ENCODE measurements around the gene CYFIP1. TPM values are rescaled to one million over a fixed set of nuclear protein-coding genes. Genes with fewer than 3 reads are reported as not detected.

The CYFIP1 gene
- total RNA-seq, 1 donor from 2014 or later, result 46.0 TPM

DNA sequence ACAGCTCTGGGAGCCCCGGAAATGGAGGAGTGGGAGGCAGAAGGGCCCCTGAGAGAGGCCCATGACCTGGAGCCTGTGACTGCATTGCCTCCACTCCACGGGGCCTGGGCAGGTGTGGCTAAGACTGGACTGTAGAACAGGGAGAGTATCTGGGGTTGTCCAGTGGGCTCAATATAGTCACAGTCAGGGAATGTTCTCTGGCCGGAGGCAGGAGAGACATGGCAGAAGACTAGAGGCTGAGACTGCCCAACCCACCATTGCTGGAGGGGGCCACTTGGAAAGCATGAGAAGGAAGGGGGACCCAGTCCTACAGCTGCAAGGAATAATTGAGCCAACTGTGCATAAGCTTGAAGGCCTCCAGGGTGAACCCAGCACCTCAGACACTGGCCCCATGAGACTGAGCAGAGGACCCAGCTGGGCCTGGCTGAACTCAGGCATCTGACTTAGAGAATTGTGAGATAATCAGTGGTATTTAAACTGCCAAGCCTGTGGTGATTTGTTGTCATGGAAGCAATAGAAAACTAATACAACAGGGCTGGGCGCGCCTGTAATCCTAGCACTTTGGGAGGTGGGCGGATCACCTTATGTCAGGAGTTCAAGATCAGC lies 108.6 kb downstream of the CYFIP1 start:
- ATAC-seq, result no peak
- DNase-seq (ENCODE audit: low spot score), result no peak

DNA sequence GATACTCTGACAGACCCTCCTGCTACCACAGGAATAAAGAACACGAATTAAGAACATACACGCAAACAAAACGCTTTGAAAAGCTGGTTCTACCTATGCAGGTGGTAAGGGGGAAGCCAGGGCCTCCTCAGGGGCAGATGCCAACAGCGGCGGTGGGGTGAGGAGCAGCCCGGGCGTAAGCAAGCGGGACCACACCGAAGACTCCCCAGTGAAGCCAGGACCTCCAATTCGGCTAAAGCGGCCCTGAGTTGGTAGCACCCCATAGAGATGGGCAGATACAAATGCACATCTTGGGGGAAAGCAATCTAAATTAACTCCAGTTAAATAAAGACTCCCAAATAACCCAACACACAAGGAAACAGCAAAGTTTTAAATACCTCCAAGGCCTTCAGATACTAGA lies 109.3 kb downstream of the CYFIP1 start:
- DNase-seq (ENCODE audit: low spot score) (no peak), ATAC-seq (no peak)

DNA sequence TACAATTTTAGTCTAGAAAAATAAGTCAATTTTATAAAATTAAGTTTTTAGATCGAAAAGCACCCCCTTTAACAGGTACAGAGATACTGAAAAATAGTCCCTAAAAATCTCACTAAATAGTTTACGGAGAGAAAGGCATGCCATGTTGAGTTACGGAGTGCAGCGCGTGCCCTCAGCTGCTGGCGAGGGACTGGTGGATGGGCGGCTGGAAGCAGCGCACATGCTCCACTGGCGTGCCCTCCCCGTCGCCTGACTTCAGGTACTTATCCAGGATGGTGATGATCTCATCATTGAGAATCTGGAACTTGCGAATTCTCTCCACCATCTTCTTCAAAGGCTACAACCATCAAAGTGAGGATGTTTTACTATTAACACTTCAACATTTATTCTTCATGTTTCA lies 110.3 kb downstream of the CYFIP1 start:
- ATAC-seq (no peak), DNase-seq (ENCODE audit: low spot score) (no peak)

DNA sequence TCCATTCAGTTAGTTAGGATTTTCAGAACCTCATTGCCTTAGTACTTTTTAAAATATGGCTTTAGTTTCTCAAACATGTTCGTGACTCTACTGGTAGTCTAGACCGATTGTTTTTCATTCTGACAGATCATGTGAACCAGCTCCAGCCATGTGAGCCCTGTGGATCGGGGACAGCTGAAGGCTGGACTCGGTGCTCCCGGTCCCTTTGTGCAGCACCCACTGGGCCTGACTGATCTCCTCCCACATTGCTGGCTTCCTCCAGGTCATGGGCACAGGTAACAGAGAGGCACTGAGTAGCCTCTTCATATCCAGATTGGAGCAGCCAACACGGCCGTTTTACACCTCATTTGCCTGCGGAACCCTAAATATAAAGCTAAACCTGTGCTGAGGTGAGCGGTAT lies 111.2 kb downstream of the CYFIP1 start:
- DNase-seq (ENCODE audit: low spot score) (no peak), ATAC-seq (no peak)

DNA sequence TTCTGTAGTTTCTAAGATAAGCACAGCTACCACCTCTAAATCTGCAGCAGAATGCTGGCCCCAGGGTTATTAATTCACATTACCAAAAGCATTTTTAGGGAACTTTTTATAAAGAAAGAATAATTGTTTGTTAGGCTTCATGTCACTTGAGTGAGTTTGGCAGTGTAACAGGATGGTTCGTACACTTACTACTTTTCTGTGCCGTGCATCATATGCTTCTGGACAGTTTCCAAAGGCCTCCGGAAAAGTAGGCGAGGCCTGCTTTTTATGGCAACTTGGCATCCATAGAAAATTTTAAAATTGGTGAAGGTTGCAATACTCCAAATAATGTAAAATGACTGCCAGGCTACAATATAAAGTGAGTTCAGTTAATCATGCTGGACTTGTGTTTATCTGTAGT lies 111.7 kb downstream of the CYFIP1 start:
- ATAC-seq (no peak), DNase-seq (ENCODE audit: low spot score) (no peak)

DNA sequence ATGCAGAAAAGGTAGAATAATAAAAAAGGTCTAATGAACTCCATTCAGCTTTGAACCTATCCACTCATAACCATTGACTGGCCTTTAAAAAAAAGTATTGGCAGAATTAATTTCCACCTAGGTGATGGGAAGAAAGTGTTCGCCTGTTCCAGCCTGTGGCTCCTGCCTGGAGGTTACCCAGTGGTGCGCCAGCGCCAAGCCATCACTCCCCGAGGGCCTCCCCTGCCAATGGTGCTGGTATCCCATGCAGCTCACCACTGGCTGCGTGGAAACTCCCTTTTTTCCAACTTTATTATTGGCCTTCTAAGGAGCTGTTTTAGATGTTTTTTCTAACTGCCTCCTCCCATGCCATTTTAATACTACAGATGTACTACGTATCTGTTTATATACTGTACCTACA lies 112.3 kb downstream of the CYFIP1 start:
- peak; percentile 13 for ATAC-seq
- DNase-seq (ENCODE audit: low spot score), result no peak

GRCh38 chr15:22866079-22866478 lies 114.1 kb downstream of the CYFIP1 start:
- no peak for DNase-seq (ENCODE audit: low spot score)
- no peak for ATAC-seq

GRCh38 chr15:22863356-22863755 lies 116.8 kb downstream of the CYFIP1 start:
- DNase-seq (ENCODE audit: low spot score), result no peak
- peak; percentile 58 for ATAC-seq

GRCh38 chr15:22861161-22861560 lies 119.0 kb downstream of the CYFIP1 start:
- no peak for DNase-seq (ENCODE audit: low spot score)
- no peak for ATAC-seq

GRCh38 chr15:22856659-22857058 lies 123.5 kb downstream of the CYFIP1 start:
- ATAC-seq (no peak), DNase-seq (ENCODE audit: low spot score) (no peak)

- ATAC-seq (no peak), DNase-seq (ENCODE audit: low spot score) (no peak)
Observed at GRCh38 chr15:22855791-22856190, 124.4 kb downstream of the CYFIP1 start.

DNA sequence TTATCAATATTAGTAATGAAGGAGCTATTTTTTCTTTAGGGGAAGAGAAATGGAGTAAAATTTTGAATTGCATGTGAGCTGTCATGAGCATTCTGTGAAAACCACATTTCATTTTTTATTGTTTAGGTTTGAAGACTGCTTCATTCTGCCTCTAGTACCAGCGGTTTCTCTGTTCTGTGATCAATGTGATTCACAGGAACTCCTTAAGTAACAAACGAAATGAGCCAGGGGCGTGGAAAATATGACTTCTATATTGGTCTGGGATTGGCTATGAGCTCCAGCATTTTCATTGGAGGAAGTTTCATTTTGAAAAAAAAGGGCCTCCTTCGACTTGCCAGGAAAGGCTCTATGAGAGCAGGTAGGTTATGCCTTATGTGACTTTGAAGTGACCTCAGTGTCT lies 128.7 kb downstream of the CYFIP1 start:
- ATAC-seq (no peak), DNase-seq (ENCODE audit: low spot score) (no peak)

DNA sequence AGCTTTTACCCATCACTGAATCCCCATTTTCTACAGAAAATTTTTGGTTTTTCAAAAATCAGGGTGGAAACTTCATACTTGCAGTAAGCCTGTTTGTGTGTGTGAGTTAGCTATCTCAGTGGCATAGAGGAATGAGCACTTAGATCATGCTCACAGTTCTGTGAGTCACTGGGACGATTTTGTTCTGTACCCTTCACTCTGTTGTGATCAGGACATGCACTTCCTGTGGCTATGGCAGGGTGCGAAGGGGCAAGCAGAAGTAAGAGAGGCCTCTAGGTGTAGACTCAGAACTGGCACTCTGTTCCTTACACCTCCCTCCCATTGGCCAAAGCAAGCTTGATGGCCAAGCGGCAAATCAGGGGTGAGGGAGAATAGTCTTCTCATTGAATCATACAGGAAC lies 130.1 kb downstream of the CYFIP1 start:
- no peak for DNase-seq (ENCODE audit: low spot score)
- ATAC-seq, result no peak

DNA sequence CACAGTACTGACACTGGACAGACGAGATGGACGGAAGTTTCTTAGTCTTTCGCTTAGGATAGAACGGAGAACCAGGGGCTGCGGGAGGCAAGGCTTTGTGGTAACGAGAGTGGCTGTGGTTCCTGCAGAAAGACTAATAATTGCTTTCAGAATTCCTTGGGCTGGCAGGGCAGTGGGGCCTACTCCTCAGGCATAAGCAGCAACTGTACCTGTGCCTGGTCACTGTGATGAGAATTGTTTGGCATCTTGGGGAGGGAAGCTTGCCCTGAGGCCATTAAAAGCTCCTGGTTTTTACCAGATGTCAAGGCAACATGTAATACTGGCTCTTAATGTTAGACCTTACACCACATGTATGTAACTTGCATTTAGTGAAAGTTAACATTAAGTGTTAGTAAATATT lies 134.1 kb downstream of the CYFIP1 start:
- ATAC-seq, result no peak
- DNase-seq (ENCODE audit: low spot score), result no peak

- DNase-seq (ENCODE audit: low spot score), result no peak
- ATAC-seq, result no peak
Observed at GRCh38 chr15:22845289-22845900, 134.8 kb downstream of the CYFIP1 start.

DNA sequence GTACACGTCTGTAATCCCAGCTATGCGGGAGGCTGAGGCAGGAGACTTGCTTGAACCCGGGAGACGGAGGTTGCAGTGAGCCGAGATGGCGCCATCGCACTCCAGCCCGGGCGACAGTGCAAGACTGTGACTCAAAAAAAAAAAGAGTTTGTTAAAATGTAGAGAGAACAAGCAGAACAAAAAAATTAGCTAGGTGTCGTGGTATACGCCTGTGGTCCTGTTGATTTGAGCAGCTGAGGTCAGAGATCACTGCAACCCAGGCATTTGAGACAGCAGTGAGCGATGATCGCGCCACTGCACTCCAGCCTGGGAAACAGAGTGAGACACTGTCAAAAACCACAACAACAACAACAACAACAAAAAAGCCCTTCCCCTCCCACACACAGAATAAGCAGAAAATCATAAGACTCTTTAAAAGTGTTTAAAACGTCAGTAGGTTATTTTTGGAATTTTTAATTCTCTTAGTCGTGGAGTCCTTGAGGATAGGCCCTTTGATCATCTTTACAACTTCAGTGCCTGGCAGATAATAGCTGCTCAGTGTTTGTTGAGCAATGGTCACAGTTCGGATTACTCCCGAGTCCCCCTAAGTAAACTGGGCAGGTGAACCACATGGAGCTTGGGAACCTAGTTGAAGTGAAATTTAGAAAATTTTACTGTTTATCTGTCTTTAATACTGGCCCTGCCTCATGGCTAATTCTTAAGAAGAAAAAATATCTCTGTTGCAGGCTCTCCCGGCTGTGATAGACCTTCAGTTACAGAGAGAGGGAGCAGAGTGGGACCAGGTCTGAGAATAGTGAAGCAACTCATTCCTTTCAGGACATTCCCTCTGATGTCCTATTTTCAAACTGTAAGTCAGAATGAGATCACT lies 135.5 kb downstream of the CYFIP1 start:
- DNase-seq (ENCODE audit: low spot score) (no peak), ATAC-seq (no peak)

DNA sequence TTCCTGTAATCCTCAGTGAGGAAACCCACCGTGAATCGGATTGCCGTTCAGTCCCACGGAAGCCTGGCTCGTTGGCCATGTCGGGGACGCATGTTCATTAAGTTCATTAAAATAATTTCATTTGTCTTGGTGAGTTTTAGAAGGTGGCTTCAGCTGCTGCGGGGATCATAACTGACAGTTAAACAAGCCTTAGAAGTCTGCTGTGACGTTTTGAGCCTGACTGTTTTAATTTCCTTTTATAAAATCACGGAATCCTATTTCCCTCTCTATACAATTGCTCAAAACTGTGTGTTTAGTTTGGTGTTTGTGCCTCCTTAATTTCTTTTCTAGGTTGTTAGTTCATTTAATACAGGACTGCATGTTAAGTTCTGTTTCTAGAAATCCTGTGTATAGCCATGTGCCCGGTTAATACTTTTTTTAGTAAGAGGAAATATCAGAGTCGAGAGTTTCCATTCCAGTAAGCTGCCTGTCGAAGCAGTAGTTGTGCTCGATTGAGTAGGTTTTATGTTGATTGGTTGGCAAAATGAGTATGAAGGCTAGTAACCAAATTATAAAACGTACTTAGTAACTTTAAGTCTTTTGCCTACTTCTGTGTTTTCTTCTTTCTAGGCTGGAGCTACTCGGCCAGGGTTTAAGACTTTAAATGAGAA lies 141.0 kb downstream of the CYFIP1 start:
- DNase-seq (ENCODE audit: low spot score), result no peak

DNA sequence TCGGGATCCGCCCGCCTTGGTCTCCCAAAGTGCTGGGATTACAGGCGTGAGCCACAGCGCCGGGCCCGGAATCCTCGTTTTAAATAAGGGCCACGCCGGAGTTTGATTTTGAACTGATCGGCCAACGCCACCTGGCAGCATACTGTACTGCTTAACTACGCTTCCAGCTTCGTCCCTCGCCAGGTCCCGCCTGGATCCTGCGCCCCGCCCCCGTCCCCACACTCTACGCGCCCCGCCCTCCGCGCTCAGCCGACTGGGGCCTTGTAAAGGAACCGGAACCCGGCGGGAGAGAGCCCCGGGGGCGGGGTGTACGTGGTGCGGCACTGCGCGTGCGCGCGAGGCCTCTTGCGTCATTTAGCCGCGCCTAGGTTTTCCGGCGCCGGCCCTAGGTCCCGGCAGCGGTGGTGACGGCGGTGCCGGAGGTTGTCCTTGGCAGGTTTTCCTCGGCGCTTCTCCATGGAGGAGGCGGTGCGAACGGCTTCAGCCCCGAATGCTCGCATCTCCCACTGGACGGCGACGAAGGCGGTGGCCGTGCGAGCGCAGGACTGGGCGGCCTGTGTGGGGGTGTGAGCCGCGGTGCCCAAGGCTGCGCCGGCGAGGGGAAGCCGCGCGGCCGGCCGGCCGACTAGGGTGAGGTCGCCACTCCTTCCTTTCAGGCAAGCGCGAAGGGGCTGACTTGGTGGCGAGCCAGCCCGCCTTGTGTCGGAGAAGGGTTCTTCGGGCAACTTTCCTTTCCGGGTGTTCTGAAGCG lies 141.7 kb downstream of the CYFIP1 start, which contains the start of gene NIPA2:
Gene NIPA2, plus strand, starts transcription at position 375 of the 751 bp plus-strand sequence. CDS start 13,066 bp downstream, outside the sequence.
- ATAC-seq (peak; percentile 95), DNase-seq (ENCODE audit: low spot score) (peak; percentile 100)

More for the DNA sequence above, 141.0 kb downstream of the CYFIP1 start:
- no peak for ATAC-seq

DNA sequence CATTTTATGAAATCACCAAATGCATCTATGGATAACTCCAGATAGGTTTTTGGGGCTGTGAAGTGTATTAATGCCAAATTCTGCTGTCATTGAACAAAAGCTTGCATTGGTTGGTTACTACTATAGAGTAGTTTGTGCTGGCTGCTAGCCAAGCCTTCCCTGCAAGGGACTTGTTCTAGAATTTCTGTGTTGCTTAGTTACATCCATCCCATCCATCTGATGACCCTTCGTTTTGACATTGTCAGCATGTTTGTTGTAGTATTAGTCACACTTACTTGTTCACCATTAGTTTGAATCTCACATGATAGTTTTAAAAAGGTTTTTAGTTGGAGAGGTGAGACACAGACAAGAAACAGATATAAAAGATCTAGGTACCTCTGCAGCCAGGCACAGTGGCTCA lies 148.7 kb downstream of the CYFIP1 start:
- DNase-seq (ENCODE audit: low spot score), result no peak

DNA sequence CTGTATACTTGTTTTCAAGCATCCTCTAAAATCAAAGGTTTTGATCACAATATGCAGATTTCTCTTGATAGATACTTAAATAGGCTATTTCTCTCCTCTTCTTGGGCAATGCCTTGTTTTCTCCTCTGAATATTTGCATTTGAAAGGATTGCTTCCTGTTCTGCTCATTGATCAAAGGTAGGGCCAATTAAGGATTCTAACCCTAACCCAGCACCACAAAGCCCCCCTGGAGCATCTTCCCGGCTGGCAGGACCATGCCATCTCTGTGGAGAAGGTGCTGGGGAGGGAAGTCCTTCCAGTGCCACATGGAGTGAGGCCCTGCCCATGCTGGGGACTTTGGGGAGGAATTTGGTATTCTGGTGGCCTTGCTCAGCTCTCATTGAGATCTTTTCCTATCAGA lies 153.0 kb downstream of the CYFIP1 start:
- DNase-seq (ENCODE audit: low spot score) (no peak), ATAC-seq (no peak)

More for the DNA sequence above, 148.7 kb downstream of the CYFIP1 start:
- no peak for ATAC-seq
